NCI-H748 treated with DMSO at 0.1 percent for 48 hours (cell line): ENCODE results near the gene TXNRD2.
"Not testable (repeated sequence)": the region's sequence is repeated elsewhere in the genome, so short reads cannot be mapped to it uniquely, and the experiment has no call there.

ENCODE experiments used
- DNase-seq: peaks from one replicate; lab custom pipeline; 2025; lab: John Stamatoyannopoulos, UW

The TXNRD2 gene

GRCh38 chr22:19948057-19948760 is 6.6 kb upstream of the TXNRD2 start:
- DNase-seq, result no peak

GRCh38 chr22:19943082-19944026 is 1.7 kb upstream of the TXNRD2 start:
- no peak for DNase-seq

GRCh38 chr22:19942157-19943081 is 801 bp upstream of the TXNRD2 start:
- no peak for DNase-seq

GRCh38 chr22:19940536-19941364 is 868 bp downstream of the TXNRD2 start:
- no peak for DNase-seq

GRCh38 chr22:19937616-19938473 is 3.8 kb downstream of the TXNRD2 start:
- DNase-seq, result no peak

- no peak for DNase-seq
Measured at GRCh38 chr22:19936513-19936912, 5.1 kb downstream of the TXNRD2 start.

- DNase-seq, result not testable (repeated sequence)
Measured at GRCh38 chr22:19935123-19935718, 6.4 kb downstream of the TXNRD2 start.

GRCh38 chr22:19933341-19934241 is 8.0 kb downstream of the TXNRD2 start:
- no peak for DNase-seq

- no peak for DNase-seq
Measured at GRCh38 chr22:19932367-19933206, 9.0 kb downstream of the TXNRD2 start.

- no peak for DNase-seq
Measured at GRCh38 chr22:19931514-19931913, 10.1 kb downstream of the TXNRD2 start.

GRCh38 chr22:19930551-19931486 is 10.8 kb downstream of the TXNRD2 start:
- DNase-seq, result no peak

- no peak for DNase-seq
Measured at GRCh38 chr22:19929586-19930550, 11.8 kb downstream of the TXNRD2 start.

GRCh38 chr22:19928207-19928606 is 13.4 kb downstream of the TXNRD2 start:
- no peak for DNase-seq

GRCh38 chr22:19927696-19928095 is 13.9 kb downstream of the TXNRD2 start:
- DNase-seq, result no peak

- not testable (repeated sequence) for DNase-seq
Measured at GRCh38 chr22:19926028-19926427, 15.6 kb downstream of the TXNRD2 start.
